Thyroid gland (tissue), 4 donors: Measurements from ENCODE around the gene LCE1A.

Experiments
- CTCF ChIP-seq, 6 experiments: fragments of 200-600 bp in 3 of 6; fragments of 450-650 bp in 3 of 6; sonication (generic) in 3 of 6; IDR thresholded peaks; one replicate each; pipeline ENCODE4 v1.5.1; 2016 to 2019; ENCODE audit warnings: antibody characterized with exemption in 6 of 6, mild to moderate bottlenecking in 2 of 6, inconsistent platforms in 1 of 6, moderate library complexity in 1 of 6
- POLR2A ChIP-seq, 2 donors: fragments of 450-650 bp; IDR thresholded peaks; one replicate each; pipeline ENCODE4 v1.6.1; 2017; ENCODE audit warnings: antibody characterized with exemption in 2 of 2, mild to moderate bottlenecking in 2 of 2, moderate library complexity in 1 of 2

- TF ChIP-seq CTCF (IDR thresholded peaks at IDR 0.05), result no peak
- no peak for TF ChIP-seq POLR2A (IDR thresholded peaks at IDR 0.05)
These were observed 20.7 kb upstream of the LCE1A start, which contains the start of gene LCE1C for GRCh38 chr1:152806576-152806975.
